ENCODE measurements around the gene RBMS3. TPM values are rescaled to one million over a fixed set of nuclear protein-coding genes. Genes with fewer than 3 reads are reported as not detected.

RBMS3 gene
- total RNA-seq, 2 donors from 2014 or later: 27.3 to 51.4 TPM

DNA sequence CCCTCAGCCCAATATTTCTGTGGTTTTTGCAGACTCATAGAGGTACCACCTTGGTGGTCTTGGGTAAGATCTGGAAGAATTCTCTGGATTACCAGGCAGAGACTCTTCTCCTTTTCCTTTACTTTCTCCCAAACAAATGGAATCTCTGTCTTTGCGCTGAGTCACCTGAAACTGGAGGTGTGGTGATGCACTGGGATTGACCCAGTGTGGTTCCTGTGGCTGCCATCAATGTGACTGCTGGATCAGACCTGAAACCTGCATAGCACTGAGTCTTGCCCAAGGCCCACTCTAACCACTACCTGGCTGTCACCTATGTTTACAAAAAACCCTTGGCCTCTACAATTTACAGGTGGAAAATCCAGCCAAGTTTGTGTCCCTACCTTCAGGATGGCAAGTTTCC, 295.3 kb downstream of the RBMS3 start:
- H3K27me3 ChIP-seq: no peaks in the 10 kb centered on the region

DNA sequence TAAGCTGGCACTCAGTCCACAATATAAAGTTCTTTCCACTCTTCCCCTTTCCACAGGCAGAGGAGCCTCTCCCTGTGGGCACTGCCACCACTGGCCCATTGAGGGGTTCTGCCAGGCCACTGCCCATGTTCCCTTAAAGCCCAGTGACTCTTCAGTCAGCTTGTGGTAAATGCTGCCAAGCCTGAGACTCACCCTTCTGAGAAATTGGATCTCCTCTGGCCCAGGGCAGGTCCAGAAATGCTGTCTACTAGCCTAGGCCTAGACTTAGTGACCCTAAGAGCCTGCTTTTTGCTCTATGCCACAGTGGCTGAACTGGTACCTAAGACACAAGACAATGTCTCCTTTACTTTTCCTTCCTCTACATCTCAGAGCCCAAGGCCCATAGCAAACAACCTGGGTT, 295.8 kb downstream of the RBMS3 start:
- TF ChIP-seq, protein P1, sequence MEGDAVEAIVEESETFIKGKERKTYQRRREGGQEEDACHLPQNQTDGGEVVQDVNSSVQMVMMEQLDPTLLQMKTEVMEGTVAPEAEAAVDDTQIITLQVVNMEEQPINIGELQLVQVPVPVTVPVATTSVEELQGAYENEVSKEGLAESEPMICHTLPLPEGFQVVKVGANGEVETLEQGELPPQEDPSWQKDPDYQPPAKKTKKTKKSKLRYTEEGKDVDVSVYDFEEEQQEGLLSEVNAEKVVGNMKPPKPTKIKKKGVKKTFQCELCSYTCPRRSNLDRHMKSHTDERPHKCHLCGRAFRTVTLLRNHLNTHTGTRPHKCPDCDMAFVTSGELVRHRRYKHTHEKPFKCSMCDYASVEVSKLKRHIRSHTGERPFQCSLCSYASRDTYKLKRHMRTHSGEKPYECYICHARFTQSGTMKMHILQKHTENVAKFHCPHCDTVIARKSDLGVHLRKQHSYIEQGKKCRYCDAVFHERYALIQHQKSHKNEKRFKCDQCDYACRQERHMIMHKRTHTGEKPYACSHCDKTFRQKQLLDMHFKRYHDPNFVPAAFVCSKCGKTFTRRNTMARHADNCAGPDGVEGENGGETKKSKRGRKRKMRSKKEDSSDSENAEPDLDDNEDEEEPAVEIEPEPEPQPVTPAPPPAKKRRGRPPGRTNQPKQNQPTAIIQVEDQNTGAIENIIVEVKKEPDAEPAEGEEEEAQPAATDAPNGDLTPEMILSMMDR (IDR thresholded peaks at IDR 0.05): no peak
- no peak overlapping the region for H3K4me3 ChIP-seq
- H3K36me3 ChIP-seq: no peaks in the 10 kb centered on the region
- peaks cover 0 to 6% of the 10 kb centered on the region in 2 donors for H3K4me1 ChIP-seq
- DNase-seq (ENCODE audit: low spot score): no peak
- H3K27me3 ChIP-seq: no peaks in the 10 kb centered on the region
- peaks cover 0 to under 1% of the 10 kb centered on the region in 2 donors for H3K9me3 ChIP-seq
- H3K27ac ChIP-seq: no peak overlapping the region

More for the DNA sequence above, 295.3 kb downstream of the RBMS3 start:
- no peak for DNase-seq (ENCODE audit: low spot score)
- TF ChIP-seq, protein P1 (IDR thresholded peaks at IDR 0.05): no peak
- H3K36me3 ChIP-seq: no peaks in the 10 kb centered on the region
- peaks cover 0 to 6% of the 10 kb centered on the region in 2 donors for H3K9me3 ChIP-seq
- peaks cover 0 to 6% of the 10 kb centered on the region in 2 donors for H3K4me1 ChIP-seq
- H3K4me3 ChIP-seq: no peak overlapping the region
- H3K27ac ChIP-seq: no peak overlapping the region

DNA sequence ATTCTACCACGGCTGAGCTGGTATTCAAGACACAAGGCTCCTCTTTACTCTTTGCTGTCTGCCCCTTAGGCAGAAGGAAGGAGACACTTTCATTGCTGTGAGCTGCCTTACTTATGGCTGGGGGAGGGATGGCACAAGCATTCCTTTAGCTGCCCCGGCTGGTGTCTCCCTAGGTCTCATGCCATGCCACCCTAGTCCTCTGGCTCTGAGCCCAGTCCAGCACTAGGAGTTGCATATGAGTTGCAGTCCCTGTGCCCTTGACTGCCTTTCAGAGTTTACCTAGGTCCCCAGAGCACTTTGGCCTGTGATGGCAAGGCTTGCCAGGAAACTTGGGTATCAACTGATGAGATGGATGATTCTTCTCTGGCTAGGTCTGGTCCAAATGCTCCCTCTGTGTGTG, 296.4 kb downstream of the RBMS3 start:
- Histone ChIP-seq H3K4me3 (no peak overlapping the region), H3K36me3 (no peaks in the 10 kb centered on the region), H3K4me1 (peaks cover 0 to 11% of the 10 kb centered on the region in 2 donors), H3K9me3 (no peaks in the 10 kb centered on the region), H3K27me3 (no peaks in the 10 kb centered on the region), H3K27ac (no peak overlapping the region)
- no peak for DNase-seq (ENCODE audit: low spot score)
- TF ChIP-seq, protein P1 (IDR thresholded peaks at IDR 0.05): no peak

DNA sequence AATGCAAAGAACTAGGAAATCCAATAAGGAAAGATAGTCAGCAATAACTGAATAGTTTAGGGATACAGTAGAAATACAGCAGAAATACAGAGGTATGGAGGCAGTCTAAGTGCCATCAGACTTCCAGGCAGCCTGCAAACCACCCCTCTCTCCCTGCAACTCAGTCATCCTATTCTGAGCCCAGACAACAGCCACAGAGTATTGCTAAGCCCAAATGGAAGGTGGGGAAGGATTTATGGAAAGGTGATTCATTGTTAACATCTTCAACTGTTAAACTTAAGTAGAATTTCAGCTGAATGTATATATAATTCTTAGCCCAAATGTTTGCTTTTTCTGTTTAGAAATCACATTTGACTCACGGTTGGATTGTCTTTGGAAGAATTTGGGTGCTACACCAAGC, 300.4 kb downstream of the RBMS3 start:
- Histone ChIP-seq H3K27ac (no peak overlapping the region), H3K27me3 (no peaks in the 10 kb centered on the region), H3K9me3 (no peaks in the 10 kb centered on the region), H3K4me1 (peaks cover 0 to 29% of the 10 kb centered on the region in 2 donors), H3K4me3 (no peak overlapping the region), H3K36me3 (no peaks in the 10 kb centered on the region)
- DNase-seq (ENCODE audit: low spot score): no peak
- TF ChIP-seq, protein P1 (IDR thresholded peaks at IDR 0.05): no peak

DNA sequence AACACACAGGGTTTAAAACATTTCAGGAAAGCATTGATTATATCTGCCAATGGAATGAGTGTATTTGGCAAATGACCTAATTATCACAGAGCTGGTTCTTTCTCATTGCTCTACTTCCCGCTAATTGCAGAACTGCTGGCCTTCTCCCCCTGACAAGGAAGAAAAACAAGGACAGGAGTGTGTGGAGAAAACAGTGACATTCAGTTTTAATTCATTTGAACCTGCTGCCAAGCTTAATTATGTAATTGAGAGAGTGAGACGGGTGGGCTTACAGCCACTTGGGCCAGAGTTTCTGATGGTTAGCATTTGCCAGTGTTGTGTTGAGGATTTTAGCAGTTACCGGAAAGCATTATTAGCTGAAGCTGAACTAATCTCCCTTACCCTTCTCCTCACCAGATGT, 301.4 kb downstream of the RBMS3 start:
- Histone ChIP-seq H3K36me3 (no peaks in the 10 kb centered on the region), H3K4me3 (no peak overlapping the region), H3K27ac (no peak overlapping the region), H3K4me1 (peaks cover 0 to 23% of the 10 kb centered on the region in 2 donors), H3K9me3 (no peaks in the 10 kb centered on the region), H3K27me3 (no peaks in the 10 kb centered on the region)
- no peak for DNase-seq (ENCODE audit: low spot score)
- TF ChIP-seq, protein P1 (IDR thresholded peaks at IDR 0.05): no peak

DNA sequence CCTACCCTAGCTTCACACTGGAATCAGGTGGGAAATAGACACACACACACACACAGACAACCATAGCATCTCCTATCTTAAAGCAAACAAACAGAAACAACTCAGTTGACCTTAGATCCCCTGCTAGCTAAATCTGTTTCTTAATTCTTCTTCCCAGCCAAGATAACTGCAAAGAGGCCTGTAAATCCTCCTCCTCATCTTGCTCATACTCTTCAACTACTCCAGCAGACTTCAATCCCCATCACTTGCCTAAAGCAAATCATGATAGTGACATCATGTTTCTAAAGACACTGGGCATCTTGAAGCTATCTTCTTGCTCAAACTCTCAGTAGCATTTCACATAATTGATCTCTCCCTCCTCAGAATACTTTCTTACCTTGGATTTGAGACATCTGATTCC, 303.0 kb downstream of the RBMS3 start:
- Histone ChIP-seq H3K27me3 (no peaks in the 10 kb centered on the region), H3K4me3 (no peak overlapping the region), H3K9me3 (no peaks in the 10 kb centered on the region), H3K27ac (no peak overlapping the region), H3K36me3 (no peaks in the 10 kb centered on the region), H3K4me1 (peaks cover 0 to 24% of the 10 kb centered on the region in 2 donors)
- TF ChIP-seq, protein P1 (IDR thresholded peaks at IDR 0.05): no peak
- DNase-seq (ENCODE audit: low spot score): no peak
